Measurements from ENCODE around the gene ATP6V0E2.
A peak's percentile ranks its signal among the peaks of the same experiment; 100 is the strongest.

Gene ATP6V0E2

GRCh38 chr7:149872419-149873073 is 1.2 kb upstream of the ATP6V0E2 start:
- peak; percentile 23 for TF ChIP-seq CTCF (conservative IDR thresholded peaks at IDR 0.05; ENCODE audit: low read depth, low read length)
- H3K4me3 ChIP-seq (ENCODE audit: low read length): peak overlapping the region; percentile 68
- peak; percentile 62 for DNase-seq (ENCODE audit: low read depth)

GRCh38 chr7:149873970-149874643 is 338 bp downstream of the ATP6V0E2 start:
- DNase-seq (ENCODE audit: low read depth): no peak
- H3K4me3 ChIP-seq (ENCODE audit: low read length): peak overlapping the region; percentile 68
- no peak for TF ChIP-seq CTCF (conservative IDR thresholded peaks at IDR 0.05; ENCODE audit: low read depth, low read length)

- TF ChIP-seq CTCF (conservative IDR thresholded peaks at IDR 0.05; ENCODE audit: low read depth, low read length): no peak
- no peak for DNase-seq (ENCODE audit: low read depth)
- peak overlapping the region; percentile 68 for H3K4me3 ChIP-seq (ENCODE audit: low read length)
Measured at GRCh38 chr7:149874644-149875028, 867 bp downstream of the ATP6V0E2 start.

- DNase-seq (ENCODE audit: low read depth): no peak
- no peak overlapping the region for H3K4me3 ChIP-seq (ENCODE audit: low read length)
- no peak for TF ChIP-seq CTCF (conservative IDR thresholded peaks at IDR 0.05; ENCODE audit: low read depth, low read length)
Measured at GRCh38 chr7:149875396-149875795, 1.6 kb downstream of the ATP6V0E2 start.

GRCh38 chr7:149877890-149878522 is 4.2 kb downstream of the ATP6V0E2 start:
- no peak for DNase-seq (ENCODE audit: low read depth)
- H3K4me3 ChIP-seq (ENCODE audit: low read length): no peak overlapping the region
- no peak for TF ChIP-seq CTCF (conservative IDR thresholded peaks at IDR 0.05; ENCODE audit: low read depth, low read length)

- no peak for TF ChIP-seq CTCF (conservative IDR thresholded peaks at IDR 0.05; ENCODE audit: low read depth, low read length)
- DNase-seq (ENCODE audit: low read depth): no peak
- H3K4me3 ChIP-seq (ENCODE audit: low read length): no peak overlapping the region
Measured at GRCh38 chr7:149878523-149878921, 4.8 kb downstream of the ATP6V0E2 start.

Data from retinal pigment epithelial cell (primary cell).